ENCODE measurements around the gene NINJ2. TPM values are rescaled to one million over a fixed set of nuclear protein-coding genes. Genes with fewer than 3 reads are reported as not detected.

NINJ2 gene
- total RNA-seq, 4 donors from 2014 or later, result 7.6 to 20.9 (median 12.6) TPM

GRCh38 chr12:559906-560455 is 103.3 kb downstream of the NINJ2 start:
- H3K4me3 ChIP-seq, result no peak overlapping the region
- peaks cover 4% of the 10 kb centered on the region for H3K36me3 ChIP-seq
- peaks cover 51% of the 10 kb centered on the region for H3K4me1 ChIP-seq
- no peak for DNase-seq (ENCODE audit: low spot score in 2 of 2)
- peak overlapping the region; percentile 85 for H3K27ac ChIP-seq
- no peak for TF ChIP-seq POLR2A (IDR thresholded peaks at IDR 0.05)
- no peak for TF ChIP-seq CTCF (IDR thresholded peaks at IDR 0.05)
- TF ChIP-seq EP300 (IDR thresholded peaks at IDR 0.05), result no peak
- no peak for TF ChIP-seq POLR2AphosphoS5 (IDR thresholded peaks at IDR 0.05)
- H3K9me3 ChIP-seq, result no peaks in the 10 kb centered on the region
- 79% methylated on average over 14 of the region's 14 CpGs for WGBS
- no peaks in the 10 kb centered on the region for H3K27me3 ChIP-seq

GRCh38 chr12:559208-559905 is 103.9 kb downstream of the NINJ2 start:
- no peak for TF ChIP-seq EP300 (IDR thresholded peaks at IDR 0.05)
- no peak for TF ChIP-seq CTCF (IDR thresholded peaks at IDR 0.05)
- peak in 1 of 3 donors; percentile 73 for TF ChIP-seq POLR2AphosphoS5 (IDR thresholded peaks at IDR 0.05)
- Histone ChIP-seq H3K36me3 (peaks cover 4% of the 10 kb centered on the region), H3K9me3 (no peaks in the 10 kb centered on the region), H3K4me1 (peaks cover 51% of the 10 kb centered on the region), H3K27ac (peak overlapping the region; percentile 85), H3K4me3 (no peak overlapping the region), H3K27me3 (no peaks in the 10 kb centered on the region)
- WGBS, result 61% methylated on average over 21 of the region's 21 CpGs
- DNase-seq (ENCODE audit: low spot score in 2 of 2), result no peak

- TF ChIP-seq CTCF (IDR thresholded peaks at IDR 0.05), result no peak
- no peak for TF ChIP-seq EP300 (IDR thresholded peaks at IDR 0.05)
- no peak for TF ChIP-seq POLR2AphosphoS5 (IDR thresholded peaks at IDR 0.05)
- TF ChIP-seq POLR2A (IDR thresholded peaks at IDR 0.05), result no peak
- Histone ChIP-seq H3K4me1 (peaks cover 48% of the 10 kb centered on the region), H3K27ac (peak overlapping the region; percentile 85), H3K27me3 (no peaks in the 10 kb centered on the region), H3K4me3 (no peak overlapping the region), H3K36me3 (peaks cover 4% of the 10 kb centered on the region), H3K9me3 (no peaks in the 10 kb centered on the region)
- DNase-seq (ENCODE audit: low spot score in 2 of 2), result no peak
- 46% methylated on average over 4 of the region's 4 CpGs for WGBS
Observed at GRCh38 chr12:558580-558979, 104.7 kb downstream of the NINJ2 start.

- Histone ChIP-seq H3K27me3 (no peaks in the 10 kb centered on the region), H3K36me3 (no peaks in the 10 kb centered on the region), H3K9me3 (no peaks in the 10 kb centered on the region), H3K27ac (no peak overlapping the region), H3K4me1 (peaks cover 53% of the 10 kb centered on the region), H3K4me3 (no peak overlapping the region)
- DNase-seq (ENCODE audit: low spot score in 2 of 2), result no peak
- TF ChIP-seq CTCF (IDR thresholded peaks at IDR 0.05), result no peak
- TF ChIP-seq POLR2AphosphoS5 (IDR thresholded peaks at IDR 0.05), result no peak
- TF ChIP-seq EP300 (IDR thresholded peaks at IDR 0.05), result no peak
- TF ChIP-seq POLR2A (IDR thresholded peaks at IDR 0.05), result no peak
- WGBS, result 90% methylated on average over 5 of the region's 20 CpGs
Observed at GRCh38 chr12:556498-556897, 106.7 kb downstream of the NINJ2 start.

GRCh38 chr12:554001-554285 is 109.3 kb downstream of the NINJ2 start:
- H3K36me3 ChIP-seq, result no peaks in the 10 kb centered on the region
- no peak for DNase-seq (ENCODE audit: low spot score in 2 of 2)
- H3K4me3 ChIP-seq, result no peak overlapping the region
- TF ChIP-seq POLR2A (IDR thresholded peaks at IDR 0.05) (no peak), CTCF (IDR thresholded peaks at IDR 0.05) (no peak), EP300 (IDR thresholded peaks at IDR 0.05) (no peak), POLR2AphosphoS5 (IDR thresholded peaks at IDR 0.05) (no peak)
- no peaks in the 10 kb centered on the region for H3K9me3 ChIP-seq
- H3K4me1 ChIP-seq, result peaks cover 36% of the 10 kb centered on the region
- H3K27me3 ChIP-seq, result no peaks in the 10 kb centered on the region
- H3K27ac ChIP-seq, result no peak overlapping the region
- 72% methylated on average over 8 of the region's 8 CpGs for WGBS
